ENCODE measurements around the gene CTSH. TPM values are rescaled to one million over a fixed set of nuclear protein-coding genes. Genes with fewer than 3 reads are reported as not detected.

Gene CTSH
- total and polyA plus RNA-seq, 2 of the 13 experiments (the other 11 are each of a cell fraction or from before 2014, with no cell fraction given) = 265 to 653 TPM

DNA sequence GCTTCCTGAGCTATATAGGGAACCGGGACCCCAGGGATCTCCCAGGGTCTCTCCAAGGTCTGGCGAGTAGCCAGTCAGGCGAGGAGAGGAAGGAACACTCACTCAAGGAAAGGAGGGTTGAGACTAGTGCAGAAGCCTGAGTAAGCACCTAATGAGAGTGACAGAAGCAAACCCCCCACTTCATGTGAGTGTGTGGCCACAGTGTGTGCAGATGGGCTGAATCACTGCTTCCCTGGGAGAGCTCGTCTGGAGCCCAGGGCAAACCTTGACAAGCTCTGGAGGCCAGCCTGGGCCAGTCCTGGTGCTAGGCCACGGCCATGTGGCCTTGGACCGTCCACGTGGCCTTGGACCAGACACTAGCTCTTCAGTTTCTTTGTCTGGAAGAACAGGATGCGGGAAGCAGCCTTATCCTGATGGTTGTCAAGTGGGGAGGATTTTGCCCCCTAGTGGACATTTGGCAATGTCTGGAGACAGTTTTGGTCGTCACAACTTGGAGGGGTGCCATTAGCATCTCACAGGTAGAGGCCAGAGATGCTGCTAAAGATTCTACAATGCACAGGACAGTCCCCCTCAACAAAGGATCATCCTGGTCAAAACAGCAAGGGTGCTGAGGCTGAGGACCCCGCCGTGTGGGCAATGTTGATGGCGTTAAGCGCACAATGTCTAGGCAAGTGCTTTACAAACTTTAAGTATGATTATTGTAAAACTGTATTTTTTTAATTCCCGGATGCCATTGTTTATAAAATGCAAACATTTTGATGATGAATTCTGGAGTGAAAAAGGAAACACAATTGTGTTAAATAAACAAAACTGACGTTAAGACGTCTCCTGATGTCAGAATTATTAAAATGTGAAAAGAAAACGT lies 34.8 kb upstream of the CTSH start (continued):
- TF ChIP-seq ZNF891 (CRISPR knock-in tag; IDR thresholded peaks at IDR 0.05) (0 out of 2 replicates have a peak, but pooled peaks have one; percentile 44), SMYD3 (CRISPR knock-in tag; IDR thresholded peaks at IDR 0.05) (0 out of 2 replicates have a peak, but pooled peaks have one; percentile 32), ZBTB1 (CRISPR knock-in tag; IDR thresholded peaks at IDR 0.05; ENCODE audit: borderline replicate concordance) (no peak), ZNF232 (CRISPR knock-in tag; IDR thresholded peaks at IDR 0.05; ENCODE audit: borderline replicate concordance) (peak; percentile 58; the same call in 1 of the 2 replicates), ZNF7 (CRISPR knock-in tag; IDR thresholded peaks at IDR 0.05) (no peak), ATF7 (IDR thresholded peaks at IDR 0.05) (no peak), ATF7 (CRISPR knock-in tag; IDR thresholded peaks at IDR 0.05) (no peak), KLF9 (CRISPR knock-in tag; IDR thresholded peaks at IDR 0.05; ENCODE audit: low read depth) (no peak), ZNF20 (CRISPR knock-in tag; IDR thresholded peaks at IDR 0.05) (no peak), ZKSCAN5 (CRISPR knock-in tag; IDR thresholded peaks at IDR 0.05) (no peak), SIX4 (CRISPR knock-in tag; IDR thresholded peaks at IDR 0.05) (no peak), PLRG1 (conservative IDR thresholded peaks at IDR 0.05) (no peak), MYC (CRISPR knock-in tag; IDR thresholded peaks at IDR 0.05; ENCODE audit: borderline replicate concordance) (peak; percentile 99), NRL (CRISPR knock-in tag; IDR thresholded peaks at IDR 0.05; ENCODE audit: borderline replicate concordance) (0 out of 2 replicates have a peak, but pooled peaks have one; percentile 81), NR2F6 (IDR thresholded peaks at IDR 0.05) (no peak), NR2F6 (CRISPR knock-in tag; IDR thresholded peaks at IDR 0.05) (peak; percentile 52; the same call in 1 of the 2 replicates), ZNF629 (CRISPR knock-in tag; conservative IDR thresholded peaks at IDR 0.05) (peak; percentile 27; the same call in 1 of the 2 replicates), TAF1 (CRISPR knock-in tag; IDR thresholded peaks at IDR 0.05) (peak; percentile 34; the same call in 1 of the 2 replicates)
- TF ChIP-seq, protein P1, sequence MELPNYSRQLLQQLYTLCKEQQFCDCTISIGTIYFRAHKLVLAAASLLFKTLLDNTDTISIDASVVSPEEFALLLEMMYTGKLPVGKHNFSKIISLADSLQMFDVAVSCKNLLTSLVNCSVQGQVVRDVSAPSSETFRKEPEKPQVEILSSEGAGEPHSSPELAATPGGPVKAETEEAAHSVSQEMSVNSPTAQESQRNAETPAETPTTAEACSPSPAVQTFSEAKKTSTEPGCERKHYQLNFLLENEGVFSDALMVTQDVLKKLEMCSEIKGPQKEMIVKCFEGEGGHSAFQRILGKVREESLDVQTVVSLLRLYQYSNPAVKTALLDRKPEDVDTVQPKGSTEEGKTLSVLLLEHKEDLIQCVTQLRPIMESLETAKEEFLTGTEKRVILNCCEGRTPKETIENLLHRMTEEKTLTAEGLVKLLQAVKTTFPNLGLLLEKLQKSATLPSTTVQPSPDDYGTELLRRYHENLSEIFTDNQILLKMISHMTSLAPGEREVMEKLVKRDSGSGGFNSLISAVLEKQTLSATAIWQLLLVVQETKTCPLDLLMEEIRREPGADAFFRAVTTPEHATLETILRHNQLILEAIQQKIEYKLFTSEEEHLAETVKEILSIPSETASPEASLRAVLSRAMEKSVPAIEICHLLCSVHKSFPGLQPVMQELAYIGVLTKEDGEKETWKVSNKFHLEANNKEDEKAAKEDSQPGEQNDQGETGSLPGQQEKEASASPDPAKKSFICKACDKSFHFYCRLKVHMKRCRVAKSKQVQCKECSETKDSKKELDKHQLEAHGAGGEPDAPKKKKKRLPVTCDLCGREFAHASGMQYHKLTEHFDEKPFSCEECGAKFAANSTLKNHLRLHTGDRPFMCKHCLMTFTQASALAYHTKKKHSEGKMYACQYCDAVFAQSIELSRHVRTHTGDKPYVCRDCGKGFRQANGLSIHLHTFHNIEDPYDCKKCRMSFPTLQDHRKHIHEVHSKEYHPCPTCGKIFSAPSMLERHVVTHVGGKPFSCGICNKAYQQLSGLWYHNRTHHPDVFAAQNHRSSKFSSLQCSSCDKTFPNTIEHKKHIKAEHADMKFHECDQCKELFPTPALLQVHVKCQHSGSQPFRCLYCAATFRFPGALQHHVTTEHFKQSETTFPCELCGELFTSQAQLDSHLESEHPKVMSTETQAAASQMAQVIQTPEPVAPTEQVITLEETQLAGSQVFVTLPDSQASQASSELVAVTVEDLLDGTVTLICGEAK (IDR thresholded peaks at IDR 0.05) = no peak
- TF ChIP-seq, protein P1 (CRISPR knock-in tag; IDR thresholded peaks at IDR 0.05) = peak; percentile 67; the same call in 1 of the 2 replicates
- TF ChIP-seq, protein P2, sequence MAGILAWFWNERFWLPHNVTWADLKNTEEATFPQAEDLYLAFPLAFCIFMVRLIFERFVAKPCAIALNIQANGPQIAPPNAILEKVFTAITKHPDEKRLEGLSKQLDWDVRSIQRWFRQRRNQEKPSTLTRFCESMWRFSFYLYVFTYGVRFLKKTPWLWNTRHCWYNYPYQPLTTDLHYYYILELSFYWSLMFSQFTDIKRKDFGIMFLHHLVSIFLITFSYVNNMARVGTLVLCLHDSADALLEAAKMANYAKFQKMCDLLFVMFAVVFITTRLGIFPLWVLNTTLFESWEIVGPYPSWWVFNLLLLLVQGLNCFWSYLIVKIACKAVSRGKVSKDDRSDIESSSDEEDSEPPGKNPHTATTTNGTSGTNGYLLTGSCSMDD (CRISPR knock-in tag; IDR thresholded peaks at IDR 0.05) = no peak
